CD4-positive, alpha-beta T cell (primary cell): ENCODE measurements around the gene C16orf86. TPM values are rescaled to one million over a fixed set of nuclear protein-coding genes. Genes with fewer than 3 reads are reported as not detected.

ENCODE experiments used
- ATAC-seq: fragments of 200-7000 bp; cut with Tn5 transposase; one replicate; pipeline ENCODE4 v1.10.0; 2022; ENCODE audit warnings: mild to moderate bottlenecking; ENCODE audit not compliant: poor library complexity
- CTCF ChIA-PET: fragments of 350-600 bp; sonication (Branson Sonifier 250); formaldehyde crosslinking; loops from one replicate; lab custom pipeline; 2021; ENCODE audit warnings: antibody characterized with exemption, inconsistent platforms; lab: Charles Lee
- POLR2A ChIA-PET: fragments of 350-600 bp; sonication (Branson Sonifier 250); formaldehyde crosslinking; loops from one replicate; lab custom pipeline; 2021; ENCODE audit warnings: antibody characterized with exemption, inconsistent platforms; lab: Charles Lee
- DNase-seq, 14 experiments: peaks; one replicate each; pipeline ENCODE4 v3.0.0-alpha.2; 2013 to 2020; ENCODE audit warnings: mixed read lengths in 2 of 14
- H3K27ac ChIP-seq, 2 donors: one replicate each; pipeline versions ENCODE4 v1.5.1 to v1.7.0; 2013; ENCODE audit warnings: low read length in 2 of 2, low read depth in 1 of 2, mild to moderate bottlenecking in 1 of 2
- H3K27me3 ChIP-seq, 2 experiments: 1 replicate in 1 of 2; 2 replicates in 1 of 2; pipeline versions ENCODE4 v1.6.1 to v1.7.0; 2013; ENCODE audit warnings: low read length in 2 of 2, control low read depth in 1 of 2, mild to moderate bottlenecking in 1 of 2, moderate library complexity in 1 of 2; ENCODE audit not compliant: insufficient read depth in 2 of 2, control insufficient read depth in 1 of 2
- H3K36me3 ChIP-seq: one replicate; pipeline ENCODE4 v1.6.1; 2013; ENCODE audit warnings: low read length, control low read depth; ENCODE audit not compliant: insufficient read depth
- H3K4me1 ChIP-seq: one replicate; pipeline ENCODE4 v1.6.1; 2013; ENCODE audit warnings: low read length, control low read depth; ENCODE audit not compliant: insufficient read depth
- H3K4me3 ChIP-seq: one replicate; pipeline ENCODE4 v1.5.1; 2013; ENCODE audit warnings: mild to moderate bottlenecking, low read length, moderate library complexity
- H3K9me3 ChIP-seq, 2 experiments: 1 replicate in 1 of 2; 2 replicates in 1 of 2; pipeline versions ENCODE4 v1.6.1 to v1.7.0; 2013; ENCODE audit warnings: low read length in 2 of 2, mild to moderate bottlenecking in 2 of 2, control low read depth in 1 of 2, moderate library complexity in 1 of 2; ENCODE audit not compliant: control insufficient read depth in 1 of 2, insufficient read depth in 1 of 2
- H3K27ac Mint-ChIP-seq: one replicate; pipeline ENCODE4 v1.8.0; 2020; ENCODE audit warnings: mixed read lengths
- H3K27me3 Mint-ChIP-seq: one replicate; pipeline ENCODE4 v1.8.0; 2021; ENCODE audit warnings: mixed read lengths
- H3K36me3 Mint-ChIP-seq: one replicate; pipeline ENCODE4 v1.8.0; 2021; ENCODE audit warnings: low read depth, mixed read lengths
- H3K4me1 Mint-ChIP-seq: one replicate; pipeline ENCODE4 v1.8.0; 2021; ENCODE audit warnings: low read depth, mixed read lengths
- H3K4me3 Mint-ChIP-seq: one replicate; pipeline ENCODE4 v1.8.0; 2020; ENCODE audit warnings: mild to moderate bottlenecking, mixed read lengths
- H3K9me3 Mint-ChIP-seq: one replicate; pipeline ENCODE4 v1.8.0; 2020; ENCODE audit warnings: mixed read lengths
- intact Hi-C, 2 experiments: fragments of 100-400 bp; cut with DNase I in 1 of 2; cut with micrococcal nuclease in 1 of 2; formaldehyde crosslinking; loops; one replicate each; pipeline versions ENCODE4 v1.15.1 to v1.9.0; 2023 to 2025; cut with DNase I, micrococcal nuclease
- total RNA-seq, 174 experiments: library from RNA in 2 of 174; stranded (reverse) in 2 of 174; gene quantifications; one replicate each; pipeline ENCODE4 v1.2.3 and lab custom pipeline; 2021 to 2026
- TF ChIP-seq, protein P1 (sequence below): fragments of 200-600 bp; IDR thresholded peaks from one replicate; pipeline ENCODE4 v1.8.0; 2022; ENCODE audit warnings: antibody characterized with exemption, mild to moderate bottlenecking

The C16orf86 gene
- total RNA-seq, 2 experiments from 2014 or later, result 2.0 to 2.4 TPM

- Histone ChIP-seq H3K4me1 (peaks cover 13% of the 10 kb centered on the region), H3K36me3 (peaks cover 84% of the 10 kb centered on the region), H3K4me3 (no peak overlapping the region), H3K27me3 (no peaks in the 10 kb centered on the region), H3K9me3 (no peaks in the 10 kb centered on the region), H3K27ac (no peak overlapping the region)
- Mint-ChIP-seq H3K36me3 (peaks cover 68% of the 10 kb centered on the region), H3K9me3 (no peaks in the 10 kb centered on the region), H3K27me3 (no peaks in the 10 kb centered on the region), H3K4me3 (no peak overlapping the region), H3K27ac (no peak overlapping the region), H3K4me1 (peaks cover 12% of the 10 kb centered on the region)
- DNase-seq, result no peak
- intact Hi-C loops, result no loop called here
- TF ChIP-seq, protein P1, sequence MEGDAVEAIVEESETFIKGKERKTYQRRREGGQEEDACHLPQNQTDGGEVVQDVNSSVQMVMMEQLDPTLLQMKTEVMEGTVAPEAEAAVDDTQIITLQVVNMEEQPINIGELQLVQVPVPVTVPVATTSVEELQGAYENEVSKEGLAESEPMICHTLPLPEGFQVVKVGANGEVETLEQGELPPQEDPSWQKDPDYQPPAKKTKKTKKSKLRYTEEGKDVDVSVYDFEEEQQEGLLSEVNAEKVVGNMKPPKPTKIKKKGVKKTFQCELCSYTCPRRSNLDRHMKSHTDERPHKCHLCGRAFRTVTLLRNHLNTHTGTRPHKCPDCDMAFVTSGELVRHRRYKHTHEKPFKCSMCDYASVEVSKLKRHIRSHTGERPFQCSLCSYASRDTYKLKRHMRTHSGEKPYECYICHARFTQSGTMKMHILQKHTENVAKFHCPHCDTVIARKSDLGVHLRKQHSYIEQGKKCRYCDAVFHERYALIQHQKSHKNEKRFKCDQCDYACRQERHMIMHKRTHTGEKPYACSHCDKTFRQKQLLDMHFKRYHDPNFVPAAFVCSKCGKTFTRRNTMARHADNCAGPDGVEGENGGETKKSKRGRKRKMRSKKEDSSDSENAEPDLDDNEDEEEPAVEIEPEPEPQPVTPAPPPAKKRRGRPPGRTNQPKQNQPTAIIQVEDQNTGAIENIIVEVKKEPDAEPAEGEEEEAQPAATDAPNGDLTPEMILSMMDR, result no peak
- ChIA-PET CTCF (no interaction called here), POLR2A (no interaction called here)
- no peak for ATAC-seq
Observed at GRCh38 chr16:67651847-67652246, 14.8 kb upstream of the C16orf86 start.

- Histone ChIP-seq H3K27ac (no peak overlapping the region), H3K27me3 (no peaks in the 10 kb centered on the region), H3K4me3 (no peak overlapping the region), H3K9me3 (no peaks in the 10 kb centered on the region), H3K4me1 (peaks cover 6% of the 10 kb centered on the region), H3K36me3 (peaks cover 87% of the 10 kb centered on the region)
- H3K27ac Mint-ChIP-seq, result no peak overlapping the region
- H3K27me3 Mint-ChIP-seq, result no peaks in the 10 kb centered on the region
- CTCF ChIA-PET, result no interaction called here
- POLR2A ChIA-PET, result no interaction called here
- peaks cover 12% of the 10 kb centered on the region for H3K4me1 Mint-ChIP-seq
- TF ChIP-seq, protein P1, result no peak
- peaks cover 62% of the 10 kb centered on the region for H3K36me3 Mint-ChIP-seq
- intact Hi-C loops, result no loop called here
- no peaks in the 10 kb centered on the region for H3K9me3 Mint-ChIP-seq
- no peak overlapping the region for H3K4me3 Mint-ChIP-seq
- DNase-seq, result no peak
- ATAC-seq, result no peak
Observed at GRCh38 chr16:67652578-67653127, 14.0 kb upstream of the C16orf86 start.

DNA sequence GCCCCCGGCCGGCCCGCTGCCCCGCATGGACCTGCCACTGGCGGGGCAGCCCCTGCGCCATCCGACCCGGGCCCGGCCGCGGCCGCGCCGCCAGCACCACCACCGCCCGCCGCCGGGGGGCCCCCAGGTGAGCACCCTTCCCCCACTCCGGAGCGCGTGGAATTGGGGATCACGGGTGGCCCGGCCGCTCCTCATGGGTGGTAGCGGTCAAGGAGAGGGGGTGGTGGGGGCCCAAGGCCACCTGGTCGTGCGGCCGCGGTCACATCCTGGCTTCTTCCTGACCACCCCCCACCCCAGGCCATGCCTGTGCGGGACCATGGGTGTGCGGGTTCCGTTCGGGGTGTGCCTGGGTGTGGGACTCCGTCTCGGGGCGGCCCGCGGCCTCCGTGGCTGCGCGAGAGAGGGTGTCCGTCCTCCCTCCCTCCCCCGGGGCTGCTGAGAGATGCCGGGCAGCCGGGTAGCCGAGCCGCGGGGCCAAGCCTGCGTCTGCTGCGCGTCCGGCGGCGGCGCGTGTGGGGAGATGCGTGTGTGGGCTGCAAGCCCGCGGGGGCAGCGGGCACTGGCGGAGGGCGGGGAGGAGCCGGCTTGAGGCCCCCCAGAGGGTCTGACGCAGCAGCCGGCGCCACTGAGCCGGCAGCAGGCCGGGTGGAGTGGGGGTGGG is 13.4 kb upstream of the C16orf86 start:
- Mint-ChIP-seq H3K9me3 (no peaks in the 10 kb centered on the region), H3K36me3 (peaks cover 62% of the 10 kb centered on the region), H3K4me1 (peaks cover 12% of the 10 kb centered on the region), H3K4me3 (no peak overlapping the region), H3K27me3 (no peaks in the 10 kb centered on the region), H3K27ac (no peak overlapping the region)
- Histone ChIP-seq H3K27me3 (no peaks in the 10 kb centered on the region), H3K27ac (no peak overlapping the region), H3K9me3 (no peaks in the 10 kb centered on the region), H3K36me3 (peaks cover 87% of the 10 kb centered on the region), H3K4me1 (peaks cover 8% of the 10 kb centered on the region), H3K4me3 (no peak overlapping the region)
- intact Hi-C loops, result no loop called here
- ChIA-PET CTCF (no interaction called here), POLR2A (no interaction called here)
- ATAC-seq (no peak), DNase-seq (peak in 1 of 14 experiments; percentile 38)
- TF ChIP-seq, protein P1, result no peak
